Activated B cell treated with CpG ODN at 0.5 μM for 24 hours (primary cell): ENCODE results near the gene POLR3G. TPM values are rescaled to one million over a fixed set of nuclear protein-coding genes. Genes with fewer than 3 reads are reported as not detected.

Source experiments
- ATAC-seq: fragments of 200-7000 bp; cut with Tn5 transposase; one replicate; pipeline ENCODE4 v1.10.0; 2021; ENCODE audit warnings: low read depth, mild to moderate bottlenecking, moderate library complexity
- CTCF ChIA-PET: fragments of 350-600 bp; sonication (Branson Sonifier 250); formaldehyde crosslinking; loops from one replicate; lab custom pipeline; 2021; ENCODE audit warnings: antibody characterized with exemption; lab: Charles Lee
- POLR2A ChIA-PET: fragments of 350-600 bp; sonication (Branson Sonifier 250); formaldehyde crosslinking; loops from one replicate; lab custom pipeline; 2021; ENCODE audit warnings: antibody characterized with exemption; lab: Charles Lee
- DNase-seq: peaks from one replicate; pipeline ENCODE4 v3.0.0; 2022
- H3K27ac Mint-ChIP-seq: one replicate; pipeline ENCODE4 v1.8.0; 2020; ENCODE audit warnings: mixed read lengths
- H3K27me3 Mint-ChIP-seq: one replicate; pipeline ENCODE4 v1.8.0; 2021; ENCODE audit warnings: mixed read lengths
- H3K36me3 Mint-ChIP-seq: one replicate; pipeline ENCODE4 v1.8.0; 2021; ENCODE audit warnings: low read depth, mixed read lengths
- H3K4me1 Mint-ChIP-seq: one replicate; pipeline ENCODE4 v1.8.0; 2021; ENCODE audit warnings: mixed read lengths
- H3K4me3 Mint-ChIP-seq: one replicate; pipeline ENCODE4 v1.8.0; 2020; ENCODE audit warnings: mild to moderate bottlenecking, mixed read lengths
- H3K9me3 Mint-ChIP-seq: one replicate; pipeline ENCODE4 v1.8.0; 2020; ENCODE audit warnings: mixed read lengths
- intact Hi-C: fragments of 100-400 bp; cut with micrococcal nuclease; formaldehyde crosslinking; loops from one replicate; pipeline ENCODE4 v1.15.1; 2024
- total RNA-seq: library from RNA; stranded (reverse); gene quantifications from 2 replicates; pipeline ENCODE4 v1.2.3, GENCODE V29; 2022
- TF ChIP-seq, protein P1 (sequence below): fragments of 200-600 bp; IDR thresholded peaks from one replicate; pipeline ENCODE4 v1.8.0; 2022; ENCODE audit warnings: antibody characterized with exemption, mild to moderate bottlenecking

POLR3G gene
- total RNA-seq, 1 donor from 2014 or later = 2.9 TPM

DNA sequence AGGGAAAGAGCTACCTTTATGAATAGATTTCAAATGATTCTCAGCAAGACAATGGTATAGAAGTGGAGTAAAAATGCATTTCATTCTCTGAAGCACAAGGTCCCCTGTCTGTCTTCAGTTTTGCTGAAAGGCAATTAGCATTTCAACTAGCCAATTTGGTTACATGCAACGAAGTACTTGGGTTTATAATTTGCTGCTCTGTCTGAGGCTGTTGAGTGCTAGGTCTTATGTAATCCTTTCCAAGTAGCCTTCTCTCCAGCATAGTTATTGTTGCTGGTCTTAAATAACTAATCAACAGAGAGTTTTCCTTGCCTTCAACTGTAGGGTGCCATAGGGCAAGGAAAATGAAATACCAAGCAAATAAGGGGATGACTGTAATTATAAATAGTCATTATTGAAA, 88.4 kb downstream of the POLR3G start:
- TF ChIP-seq, protein P1, sequence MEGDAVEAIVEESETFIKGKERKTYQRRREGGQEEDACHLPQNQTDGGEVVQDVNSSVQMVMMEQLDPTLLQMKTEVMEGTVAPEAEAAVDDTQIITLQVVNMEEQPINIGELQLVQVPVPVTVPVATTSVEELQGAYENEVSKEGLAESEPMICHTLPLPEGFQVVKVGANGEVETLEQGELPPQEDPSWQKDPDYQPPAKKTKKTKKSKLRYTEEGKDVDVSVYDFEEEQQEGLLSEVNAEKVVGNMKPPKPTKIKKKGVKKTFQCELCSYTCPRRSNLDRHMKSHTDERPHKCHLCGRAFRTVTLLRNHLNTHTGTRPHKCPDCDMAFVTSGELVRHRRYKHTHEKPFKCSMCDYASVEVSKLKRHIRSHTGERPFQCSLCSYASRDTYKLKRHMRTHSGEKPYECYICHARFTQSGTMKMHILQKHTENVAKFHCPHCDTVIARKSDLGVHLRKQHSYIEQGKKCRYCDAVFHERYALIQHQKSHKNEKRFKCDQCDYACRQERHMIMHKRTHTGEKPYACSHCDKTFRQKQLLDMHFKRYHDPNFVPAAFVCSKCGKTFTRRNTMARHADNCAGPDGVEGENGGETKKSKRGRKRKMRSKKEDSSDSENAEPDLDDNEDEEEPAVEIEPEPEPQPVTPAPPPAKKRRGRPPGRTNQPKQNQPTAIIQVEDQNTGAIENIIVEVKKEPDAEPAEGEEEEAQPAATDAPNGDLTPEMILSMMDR = no peak
- Mint-ChIP-seq H3K4me1 (peaks cover 10% of the 10 kb centered on the region), H3K4me3 (no peak overlapping the region), H3K36me3 (no peaks in the 10 kb centered on the region), H3K9me3 (no peaks in the 10 kb centered on the region), H3K27me3 (peaks cover 34% of the 10 kb centered on the region), H3K27ac (no peak overlapping the region)
- ATAC-seq (no peak), DNase-seq (no peak)
- ChIA-PET POLR2A (no interaction called here), CTCF (no interaction called here)
- intact Hi-C loops = no loop called here

Other genes starting within 250 kb of the POLR3G start
- 19.1 and 20.3 TPM in 2 replicates for gene CETN3, start 65.1 kb upstream of the POLR3G start, total RNA-seq
- 6.4 and 7.3 TPM in 2 replicates for gene MBLAC2, start 93 bp upstream of the POLR3G start, total RNA-seq
- gene LYSMD3, start 54.7 kb downstream of the POLR3G start, total RNA-seq = 18.3 and 18.4 TPM in 2 replicates
- 0.13 TPM in 1 of 2 replicates, not detected in the other for gene ADGRV1, start 83.9 kb downstream of the POLR3G start, total RNA-seq